DND-41 (cell line): Measurements from ENCODE around the gene ELMO3.

Source experiments
- ATAC-seq: fragments of 200-7000 bp; cut with Tn5 transposase; 3 replicates; pipeline ENCODE4 v1.9.1; 2021; ENCODE audit warnings: low read depth; ENCODE audit not compliant: insufficient read depth
- DNase-seq: peaks from one replicate; pipeline ENCODE4 v3.0.0-alpha.2; 2020
- H2AFZ ChIP-seq: 2 replicates; pipeline ENCODE4 v1.6.0; 2012; ENCODE audit warnings: low read depth, low read length
- H3K27ac ChIP-seq: 2 replicates; pipeline ENCODE4 v1.5.1; 2012; ENCODE audit warnings: low read length, inconsistent platforms
- H3K27me3 ChIP-seq: fragments of 200-600 bp; sonication (generic); 2 replicates; pipeline ENCODE4 v1.6.0; 2012; ENCODE audit warnings: low read length, mild to moderate bottlenecking, inconsistent platforms; ENCODE audit not compliant: insufficient read depth, poor library complexity
- H3K36me3 ChIP-seq: 2 replicates; pipeline ENCODE4 v1.5.1; 2012; ENCODE audit warnings: low read length, inconsistent platforms; ENCODE audit not compliant: insufficient read depth
- H3K4me1 ChIP-seq: 2 replicates; pipeline ENCODE4 v1.5.1; 2012; ENCODE audit warnings: mild to moderate bottlenecking, low read length; ENCODE audit not compliant: insufficient read depth
- H3K4me2 ChIP-seq: 2 replicates; pipeline ENCODE4 v1.6.0; 2012; ENCODE audit warnings: mild to moderate bottlenecking, moderate library complexity, low read length, inconsistent platforms; ENCODE audit not compliant: insufficient read depth
- H3K4me3 ChIP-seq, 2 experiments: fragments of 200-600 bp in 1 of 2; shearing (Covaris generic) in 1 of 2; 2 replicates each; pipeline ENCODE4 v1.5.1; 2012 to 2016; ENCODE audit warnings: inconsistent platforms in 2 of 2, low read length in 2 of 2, mild to moderate bottlenecking in 2 of 2, low read depth in 1 of 2, moderate library complexity in 1 of 2
- H3K79me2 ChIP-seq: 2 replicates; pipeline ENCODE4 v1.6.0; 2012; ENCODE audit warnings: low read length, inconsistent platforms; ENCODE audit not compliant: insufficient read depth
- H3K9ac ChIP-seq: 2 replicates; pipeline ENCODE4 v1.6.0; 2012; ENCODE audit warnings: low read depth, mild to moderate bottlenecking, inconsistent platforms, low read length, moderate library complexity
- H3K9me3 ChIP-seq: 2 replicates; pipeline ENCODE4 v1.5.1; 2012; ENCODE audit warnings: low read length, moderate library complexity, mild to moderate bottlenecking, inconsistent platforms; ENCODE audit not compliant: insufficient read depth, severe bottlenecking
- H4K20me1 ChIP-seq: 2 replicates; pipeline ENCODE4 v1.6.0; 2012; ENCODE audit warnings: low read length; ENCODE audit not compliant: insufficient read depth
- EZH2 ChIP-seq: IDR thresholded peaks from 3 replicates; pipeline ENCODE4 v1.6.1; 2012; ENCODE audit warnings: borderline replicate concordance, low read depth, mild to moderate bottlenecking, moderate library complexity, low read length, inconsistent platforms; ENCODE audit not compliant: severe bottlenecking
- TF ChIP-seq, protein P1 (sequence below): IDR thresholded peaks from 2 replicates; pipeline ENCODE4 v1.5.1; 2012; ENCODE audit warnings: borderline replicate concordance, low read length, moderate library complexity, mild to moderate bottlenecking; ENCODE audit not compliant: poor library complexity, severe bottlenecking; ENCODE audit errors: extremely low read depth

Gene ELMO3

DNA sequence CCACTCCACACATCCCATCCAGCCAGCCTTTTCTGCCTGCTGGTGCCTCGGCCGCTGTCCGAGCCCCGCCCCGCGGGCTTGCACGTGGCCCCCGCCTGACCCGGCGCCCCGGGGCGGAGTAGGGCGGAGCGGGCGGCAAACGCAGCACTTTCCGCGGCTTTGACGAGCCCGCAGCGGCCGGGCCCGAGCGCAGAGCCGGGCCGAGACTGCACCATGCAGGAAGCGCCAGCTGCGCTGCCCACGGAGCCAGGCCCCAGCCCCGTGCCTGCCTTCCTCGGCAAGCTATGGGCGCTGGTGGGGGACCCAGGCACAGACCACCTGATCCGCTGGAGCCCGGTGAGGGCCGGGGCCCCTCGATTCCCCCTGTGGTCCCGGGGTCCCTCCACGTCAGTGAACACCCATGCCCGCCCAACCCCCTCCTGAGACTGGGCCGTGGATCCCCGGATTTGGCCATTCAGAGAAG, 34.3 kb upstream of the ELMO3 start, which contains the start of gene HSF4:
TSS of gene HSF4 (plus strand) at position 147 of the 463 bp plus-strand sequence. CDS start at position 214, 67 bp downstream.
- TF ChIP-seq, protein P1, sequence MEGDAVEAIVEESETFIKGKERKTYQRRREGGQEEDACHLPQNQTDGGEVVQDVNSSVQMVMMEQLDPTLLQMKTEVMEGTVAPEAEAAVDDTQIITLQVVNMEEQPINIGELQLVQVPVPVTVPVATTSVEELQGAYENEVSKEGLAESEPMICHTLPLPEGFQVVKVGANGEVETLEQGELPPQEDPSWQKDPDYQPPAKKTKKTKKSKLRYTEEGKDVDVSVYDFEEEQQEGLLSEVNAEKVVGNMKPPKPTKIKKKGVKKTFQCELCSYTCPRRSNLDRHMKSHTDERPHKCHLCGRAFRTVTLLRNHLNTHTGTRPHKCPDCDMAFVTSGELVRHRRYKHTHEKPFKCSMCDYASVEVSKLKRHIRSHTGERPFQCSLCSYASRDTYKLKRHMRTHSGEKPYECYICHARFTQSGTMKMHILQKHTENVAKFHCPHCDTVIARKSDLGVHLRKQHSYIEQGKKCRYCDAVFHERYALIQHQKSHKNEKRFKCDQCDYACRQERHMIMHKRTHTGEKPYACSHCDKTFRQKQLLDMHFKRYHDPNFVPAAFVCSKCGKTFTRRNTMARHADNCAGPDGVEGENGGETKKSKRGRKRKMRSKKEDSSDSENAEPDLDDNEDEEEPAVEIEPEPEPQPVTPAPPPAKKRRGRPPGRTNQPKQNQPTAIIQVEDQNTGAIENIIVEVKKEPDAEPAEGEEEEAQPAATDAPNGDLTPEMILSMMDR, result no peak
- TF ChIP-seq EZH2, result no peak
- H4K20me1 ChIP-seq, result peaks cover 6% of the 10 kb centered on the region
- H3K4me2 ChIP-seq, result no peak within 1 kb of the TSS
- H3K27ac ChIP-seq, result no peak within 1 kb of the TSS
- peaks cover 6% of the 10 kb centered on the region; the same call in 1 of the 2 replicates for H3K79me2 ChIP-seq
- no peak for ATAC-seq
- H3K4me1 ChIP-seq, result peaks cover 32% of the 10 kb centered on the region
- no peak for DNase-seq
- no peaks in the 10 kb centered on the region for H3K9me3 ChIP-seq
- no peak within 1 kb of the TSS for H3K9ac ChIP-seq
- H2AFZ ChIP-seq, result no peak within 1 kb of the TSS
- no peaks in the 10 kb centered on the region for H3K27me3 ChIP-seq
- no peak within 1 kb of the TSS for H3K4me3 ChIP-seq
- no peaks in the 10 kb centered on the region for H3K36me3 ChIP-seq

DNA sequence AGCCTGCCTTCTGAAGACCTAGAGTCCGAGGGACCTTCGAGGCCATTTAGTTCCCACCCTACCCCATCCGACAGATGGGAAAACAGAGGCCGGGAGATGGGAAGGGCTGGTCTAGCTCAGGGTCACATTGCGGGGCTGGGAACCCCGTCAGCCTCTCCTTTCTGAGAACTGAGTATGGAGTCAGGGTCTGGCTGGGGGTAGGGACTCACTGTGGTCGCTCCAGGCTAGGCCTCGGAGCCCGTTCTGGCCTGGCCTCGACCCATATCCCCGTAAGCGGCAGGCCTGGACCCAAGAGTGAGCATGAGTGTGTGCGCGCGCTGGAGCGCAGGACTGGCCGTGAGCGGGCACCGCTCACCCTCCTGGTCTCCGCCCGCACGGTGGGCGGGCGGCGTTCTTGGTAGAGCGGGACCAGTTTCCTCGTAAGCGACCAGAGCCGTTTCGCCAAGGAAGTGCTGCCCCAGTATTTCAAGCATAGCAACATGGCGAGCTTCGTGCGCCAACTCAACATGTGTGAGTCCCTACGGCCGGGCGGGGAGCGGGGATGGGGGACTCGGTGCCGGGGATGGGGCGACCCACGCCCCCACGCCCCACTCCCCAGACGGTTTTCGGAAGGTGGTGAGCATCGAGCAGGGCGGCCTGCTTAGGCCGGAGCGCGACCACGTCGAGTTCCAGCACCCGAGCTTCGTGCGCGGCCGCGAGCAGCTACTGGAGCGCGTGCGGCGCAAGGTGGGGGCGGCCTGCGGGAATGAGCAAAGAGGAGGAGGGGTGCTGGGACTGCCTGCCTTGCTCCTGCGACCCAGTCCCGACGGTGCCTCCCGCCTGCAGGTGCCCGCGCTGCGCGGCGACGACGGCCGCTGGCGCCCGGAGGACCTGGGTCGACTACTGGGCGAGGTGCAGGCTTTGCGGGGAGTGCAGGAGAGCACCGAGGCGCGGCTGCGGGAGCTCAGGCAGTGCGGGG, 33.5 kb upstream of the ELMO3 start:
- H3K27ac ChIP-seq, result no peak overlapping the region
- TF ChIP-seq, protein P1, result no peak
- TF ChIP-seq EZH2, result no peak
- no peak overlapping the region for H3K4me3 ChIP-seq
- H3K36me3 ChIP-seq, result no peaks in the 10 kb centered on the region
- H4K20me1 ChIP-seq, result peaks cover 6% of the 10 kb centered on the region
- no peak overlapping the region for H2AFZ ChIP-seq
- ATAC-seq (no peak), DNase-seq (no peak)
- H3K4me2 ChIP-seq, result no peak overlapping the region
- no peak overlapping the region for H3K9ac ChIP-seq
- H3K27me3 ChIP-seq, result no peaks in the 10 kb centered on the region
- peaks cover 34% of the 10 kb centered on the region for H3K4me1 ChIP-seq
- no peaks in the 10 kb centered on the region for H3K9me3 ChIP-seq
- H3K79me2 ChIP-seq, result peaks cover 6% of the 10 kb centered on the region; the same call in 1 of the 2 replicates

DNA sequence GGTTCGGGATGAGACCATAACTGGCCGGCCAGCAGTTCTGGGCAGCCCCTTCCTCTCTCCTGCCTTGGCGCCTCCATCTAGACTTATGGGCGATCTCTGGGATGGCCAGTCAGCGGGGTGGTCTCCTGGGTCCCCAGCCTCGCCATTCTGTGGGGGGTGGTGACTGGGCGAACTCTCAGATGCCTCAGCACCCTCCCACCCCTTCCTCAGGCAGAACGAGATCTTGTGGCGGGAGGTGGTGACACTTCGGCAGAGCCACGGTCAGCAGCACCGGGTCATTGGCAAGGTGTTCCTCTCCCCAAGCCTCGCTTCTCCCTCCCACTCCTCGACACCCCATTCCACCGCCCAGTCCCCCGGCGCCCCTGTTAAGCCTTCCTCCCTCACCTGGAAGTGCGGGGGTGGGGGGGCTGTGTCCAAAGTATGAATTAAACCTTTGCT, 32.8 kb upstream of the ELMO3 start:
- Histone ChIP-seq H3K4me3 (no peak overlapping the region), H3K4me2 (no peak overlapping the region), H3K9me3 (no peaks in the 10 kb centered on the region), H3K36me3 (no peaks in the 10 kb centered on the region), H4K20me1 (peaks cover 6% of the 10 kb centered on the region), H3K27ac (no peak overlapping the region), H2AFZ (no peak overlapping the region), H3K9ac (no peak overlapping the region), H3K4me1 (peaks cover 31% of the 10 kb centered on the region), H3K27me3 (no peaks in the 10 kb centered on the region), H3K79me2 (peaks cover 6% of the 10 kb centered on the region; the same call in 1 of the 2 replicates)
- ATAC-seq (no peak), DNase-seq (no peak)
- no peak for TF ChIP-seq EZH2
- TF ChIP-seq, protein P1, result no peak
